Hepatocyte (in vitro differentiated cells): ENCODE data around the gene RABAC1.

ENCODE experiments used
- EZH2 ChIP-seq: fragments of 200-600 bp; sonication (generic); IDR thresholded peaks from 2 replicates; pipeline ENCODE4 v1.6.1; 2016; ENCODE audit warnings: antibody characterized with exemption, mild to moderate bottlenecking, borderline replicate concordance
- EZH2phosphoT487 ChIP-seq: fragments of 200-600 bp; sonication (generic); IDR thresholded peaks from one replicate; pipeline ENCODE4 v1.6.1; 2018; ENCODE audit warnings: antibody characterized with exemption, mild to moderate bottlenecking, low read depth, moderate library complexity; ENCODE audit not compliant: unreplicated experiment, severe bottlenecking
- TF ChIP-seq, protein P1 (sequence below): fragments of 200-600 bp; sonication (generic); IDR thresholded peaks from 2 replicates; pipeline ENCODE4 v1.5.1; 2016; ENCODE audit warnings: antibody characterized with exemption, mild to moderate bottlenecking; ENCODE audit not compliant: poor library complexity

DNA sequence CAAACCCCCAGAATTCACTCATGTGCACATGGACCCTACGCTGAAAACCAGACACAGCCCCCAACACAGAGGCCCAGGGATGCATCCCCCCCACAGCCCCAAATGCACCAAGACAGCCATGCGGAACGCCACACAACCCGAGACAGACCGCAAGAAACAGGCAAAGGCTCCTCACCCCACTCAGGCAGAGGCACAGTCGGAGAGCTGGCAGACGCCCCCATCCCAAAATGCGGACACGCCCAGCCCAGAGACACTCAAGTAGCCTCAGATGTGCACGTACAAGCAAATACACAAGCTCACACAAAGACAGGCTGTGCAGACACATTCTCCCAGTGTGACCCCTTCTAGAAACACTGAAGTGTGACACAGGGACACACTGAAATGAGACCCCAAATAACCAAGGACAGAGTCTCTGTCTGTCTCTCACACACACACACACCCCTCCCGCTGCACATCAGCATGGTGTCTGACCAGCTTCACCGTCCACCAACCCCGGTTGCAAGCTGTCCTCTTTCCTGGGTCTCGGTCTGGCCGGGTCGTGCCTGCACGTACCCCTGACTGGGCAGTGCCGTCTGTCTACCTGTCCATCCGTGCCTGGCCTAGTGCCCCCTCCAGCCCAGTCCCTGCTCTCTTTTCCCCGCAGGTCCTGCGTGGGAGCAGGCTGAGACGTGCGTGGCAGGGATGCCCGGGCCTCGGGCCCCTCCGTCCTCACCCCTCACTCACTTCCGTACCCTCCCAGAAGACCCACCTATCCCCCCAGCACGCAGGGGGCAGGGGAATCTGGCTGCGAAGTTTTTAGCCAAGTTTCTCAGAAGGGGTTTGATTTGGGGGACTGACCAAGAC, 47.0 kb downstream of the RABAC1 start:
- no peak for TF ChIP-seq EZH2
- TF ChIP-seq, protein P1, sequence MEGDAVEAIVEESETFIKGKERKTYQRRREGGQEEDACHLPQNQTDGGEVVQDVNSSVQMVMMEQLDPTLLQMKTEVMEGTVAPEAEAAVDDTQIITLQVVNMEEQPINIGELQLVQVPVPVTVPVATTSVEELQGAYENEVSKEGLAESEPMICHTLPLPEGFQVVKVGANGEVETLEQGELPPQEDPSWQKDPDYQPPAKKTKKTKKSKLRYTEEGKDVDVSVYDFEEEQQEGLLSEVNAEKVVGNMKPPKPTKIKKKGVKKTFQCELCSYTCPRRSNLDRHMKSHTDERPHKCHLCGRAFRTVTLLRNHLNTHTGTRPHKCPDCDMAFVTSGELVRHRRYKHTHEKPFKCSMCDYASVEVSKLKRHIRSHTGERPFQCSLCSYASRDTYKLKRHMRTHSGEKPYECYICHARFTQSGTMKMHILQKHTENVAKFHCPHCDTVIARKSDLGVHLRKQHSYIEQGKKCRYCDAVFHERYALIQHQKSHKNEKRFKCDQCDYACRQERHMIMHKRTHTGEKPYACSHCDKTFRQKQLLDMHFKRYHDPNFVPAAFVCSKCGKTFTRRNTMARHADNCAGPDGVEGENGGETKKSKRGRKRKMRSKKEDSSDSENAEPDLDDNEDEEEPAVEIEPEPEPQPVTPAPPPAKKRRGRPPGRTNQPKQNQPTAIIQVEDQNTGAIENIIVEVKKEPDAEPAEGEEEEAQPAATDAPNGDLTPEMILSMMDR, result no peak
- TF ChIP-seq EZH2phosphoT487, result no peak
